Liver (tissue), 9 donors: ENCODE results near the gene RNF212. TPM values are rescaled to one million over a fixed set of nuclear protein-coding genes. Genes with fewer than 3 reads are reported as not detected.

ENCODE experiments used
- DNase-seq: peaks from one replicate; pipeline ENCODE4 v3.0.0-alpha.2; 2017; ENCODE audit warnings: low spot score
- H3K27ac ChIP-seq, 2 donors: one replicate each; pipeline ENCODE4 v1.7.0; 2013; ENCODE audit warnings: inconsistent platforms in 2 of 2, low read length in 2 of 2, control low read depth in 1 of 2, low read depth in 1 of 2, mild to moderate bottlenecking in 1 of 2
- H3K27me3 ChIP-seq, 4 donors: one replicate each; pipeline versions ENCODE4 v1.6.1 to v1.7.0; 2013; ENCODE audit warnings: low read length in 3 of 4, inconsistent platforms in 1 of 4, mild to moderate bottlenecking in 1 of 4, moderate library complexity in 1 of 4; ENCODE audit not compliant: control insufficient read depth in 4 of 4, insufficient read depth in 4 of 4
- H3K36me3 ChIP-seq, 4 donors: one replicate each; pipeline versions ENCODE4 v1.6.1 to v1.7.0; 2013; ENCODE audit warnings: low read length in 3 of 4, mild to moderate bottlenecking in 3 of 4, low read depth in 1 of 4, moderate library complexity in 1 of 4; ENCODE audit not compliant: control insufficient read depth in 4 of 4, insufficient read depth in 3 of 4
- H3K4me1 ChIP-seq, 4 donors: one replicate each; pipeline versions ENCODE4 v1.6.1 to v1.7.0; 2013; ENCODE audit warnings: low read length in 3 of 4, mild to moderate bottlenecking in 3 of 4, moderate library complexity in 1 of 4; ENCODE audit not compliant: control insufficient read depth in 4 of 4, insufficient read depth in 4 of 4
- H3K4me3 ChIP-seq, 3 donors: one replicate each; pipeline versions ENCODE4 v1.6.1 to v1.7.0; 2013; ENCODE audit warnings: low read length in 3 of 3, control low read depth in 1 of 3, low read depth in 1 of 3, mild to moderate bottlenecking in 1 of 3
- H3K9ac ChIP-seq, 2 donors: one replicate each; pipeline ENCODE4 v1.7.0; 2013; ENCODE audit warnings: low read length in 2 of 2, mild to moderate bottlenecking in 2 of 2, moderate library complexity in 2 of 2, control low read depth in 1 of 2, low read depth in 1 of 2
- H3K9me3 ChIP-seq, 4 donors: one replicate each; pipeline versions ENCODE4 v1.6.1 to v1.7.0; 2013; ENCODE audit warnings: low read length in 3 of 4; ENCODE audit not compliant: control insufficient read depth in 4 of 4
- ATF3 ChIP-seq: IDR thresholded peaks from 2 replicates; pipeline ENCODE4 v1.6.1; 2016; ENCODE audit warnings: antibody characterized with exemption
- CTCF ChIP-seq: fragments of 150-350 bp; IDR thresholded peaks from 2 replicates; pipeline ENCODE4 v1.5.1; 2017; ENCODE audit warnings: improper control_type of control experiment, low read depth, low read length; ENCODE audit not compliant: missing input control
- EGR1 ChIP-seq, 2 donors: IDR thresholded peaks; 2 replicates each; pipeline ENCODE4 v1.6.1; 2016 to 2018; ENCODE audit warnings: antibody characterized with exemption in 2 of 2, low read depth in 2 of 2
- FOXA1 ChIP-seq: IDR thresholded peaks from 2 replicates; pipeline ENCODE4 v1.6.1; 2016; ENCODE audit warnings: antibody characterized with exemption
- FOXA2 ChIP-seq: IDR thresholded peaks from 2 replicates; pipeline ENCODE4 v1.6.1; 2016; ENCODE audit warnings: antibody characterized with exemption
- GABPA ChIP-seq, 2 donors: IDR thresholded peaks in 1 of 2; conservative IDR thresholded peaks in 1 of 2; 2 replicates each; pipeline ENCODE4 v1.6.1; 2016; ENCODE audit warnings: antibody characterized with exemption in 2 of 2, mild to moderate bottlenecking in 1 of 2, moderate library complexity in 1 of 2
- HNF4A ChIP-seq, 2 donors: conservative IDR thresholded peaks; 2 replicates each; pipeline ENCODE4 v1.6.1; 2016; ENCODE audit warnings: antibody characterized with exemption in 2 of 2, mild to moderate bottlenecking in 2 of 2
- HNF4G ChIP-seq: IDR thresholded peaks from 2 replicates; pipeline ENCODE4 v1.6.1; 2016; ENCODE audit warnings: antibody characterized with exemption
- JUND ChIP-seq, 2 donors: IDR thresholded peaks; 2 replicates each; pipeline ENCODE4 v1.6.1; 2016; ENCODE audit warnings: antibody characterized with exemption in 2 of 2
- NR2F2 ChIP-seq: IDR thresholded peaks from 2 replicates; pipeline ENCODE4 v1.6.1; 2016; ENCODE audit warnings: antibody characterized with exemption
- RAD21 ChIP-seq, 2 donors: IDR thresholded peaks; 2 replicates each; pipeline ENCODE4 v1.6.1; 2016; ENCODE audit warnings: antibody characterized with exemption in 2 of 2, mild to moderate bottlenecking in 2 of 2
- REST ChIP-seq: IDR thresholded peaks from 2 replicates; pipeline ENCODE4 v1.6.1; 2016; ENCODE audit warnings: antibody characterized with exemption, mild to moderate bottlenecking
- RXRA ChIP-seq, 2 donors: IDR thresholded peaks; 2 replicates each; pipeline ENCODE4 v1.6.1; 2017 to 2018; ENCODE audit warnings: antibody characterized with exemption in 2 of 2, mild to moderate bottlenecking in 1 of 2
- SP1 ChIP-seq: IDR thresholded peaks from 2 replicates; pipeline ENCODE4 v1.6.1; 2018; ENCODE audit warnings: antibody characterized with exemption, mild to moderate bottlenecking
- TAF1 ChIP-seq: conservative IDR thresholded peaks from 2 replicates; pipeline ENCODE4 v1.6.1; 2016; ENCODE audit warnings: antibody characterized with exemption, mild to moderate bottlenecking
- YY1 ChIP-seq: IDR thresholded peaks from 2 replicates; pipeline ENCODE4 v1.6.1; 2016; ENCODE audit warnings: antibody characterized with exemption, mild to moderate bottlenecking
- WGBS: extraction: QIAGEN DNeasy Blood & Tissue Kit; methylation state at CpG from one replicate; pipeline ENCODE4 v1.1.7; 2013; 5-methylcytosine and 5-hydroxymethylcytosine counted together
- polyA plus RNA-seq, 2 donors: library from polyadenylated mRNA; stranded (reverse) in 1 of 2; unstranded in 1 of 2; fragments of 200-250 nt in 1 of 2; fragments of >200 nt in 1 of 2; fragmentation: Nextera tagmentation in 1 of 2; extraction: Ambion mirVana in 1 of 2; gene quantifications; one replicate each; pipeline versions ENCODE4 v1.2.1 to v1.2.3, GENCODE V29; 2013 to 2015
- total RNA-seq, 2 donors: library from RNA; depleted of rRNA; stranded (reverse); fragments of >200 nt; gene quantifications; one replicate each; pipeline ENCODE4 v1.2.3, GENCODE V29; 2014
- TF ChIP-seq, protein P1 (sequence below): IDR thresholded peaks from 2 replicates; pipeline ENCODE4 v1.6.1; 2016; ENCODE audit warnings: antibody characterized with exemption
- TF ChIP-seq, protein P2 (sequence below): IDR thresholded peaks from 2 replicates; pipeline ENCODE4 v1.6.1; 2016; ENCODE audit warnings: antibody characterized with exemption
- donor health status: healthy.
- donor health status: healthy.
- donor health status: healthy.
- donor health status: healthy.
- donor health status: healthy.

Gene RNF212
- total and polyA plus RNA-seq, 4 donors: 0.32 to 0.47 (median 0.38) TPM; not detected in 1

DNA sequence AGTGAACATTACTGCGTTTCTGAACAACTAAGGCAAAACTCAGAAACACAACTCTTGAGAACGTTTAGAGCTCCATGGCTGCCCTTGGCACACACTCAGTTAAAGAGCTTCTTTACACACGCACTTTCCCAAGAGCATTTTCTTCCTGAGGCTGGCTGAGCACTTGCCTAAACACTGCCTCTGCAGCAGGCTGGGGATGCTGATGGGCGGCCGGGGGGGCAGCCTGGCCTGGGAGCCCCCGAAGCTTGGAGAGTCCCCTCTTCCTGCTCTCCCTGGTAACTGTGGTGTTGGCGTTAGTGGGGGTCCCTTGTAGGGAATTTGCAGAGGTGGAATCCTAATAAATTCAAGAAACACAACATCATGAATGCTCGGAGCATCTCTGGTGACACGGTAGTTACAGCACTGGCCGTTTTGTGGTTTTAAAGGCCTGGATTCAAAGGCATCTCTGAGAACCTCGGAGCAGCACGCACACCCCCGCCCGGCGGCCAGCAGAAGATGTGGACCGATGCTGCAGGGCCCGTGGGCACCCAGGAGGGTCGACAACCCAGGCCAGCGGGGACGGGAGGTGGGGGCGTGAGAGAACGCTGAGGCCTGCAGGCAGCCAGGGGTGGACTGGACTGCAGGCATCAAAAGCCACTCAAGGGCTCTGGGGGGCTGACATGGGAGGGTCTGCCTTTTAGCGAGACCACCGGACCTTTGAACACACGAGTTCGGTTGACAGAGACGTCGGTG is 56.5 kb downstream of the RNF212 start:
- TF ChIP-seq, protein P1, sequence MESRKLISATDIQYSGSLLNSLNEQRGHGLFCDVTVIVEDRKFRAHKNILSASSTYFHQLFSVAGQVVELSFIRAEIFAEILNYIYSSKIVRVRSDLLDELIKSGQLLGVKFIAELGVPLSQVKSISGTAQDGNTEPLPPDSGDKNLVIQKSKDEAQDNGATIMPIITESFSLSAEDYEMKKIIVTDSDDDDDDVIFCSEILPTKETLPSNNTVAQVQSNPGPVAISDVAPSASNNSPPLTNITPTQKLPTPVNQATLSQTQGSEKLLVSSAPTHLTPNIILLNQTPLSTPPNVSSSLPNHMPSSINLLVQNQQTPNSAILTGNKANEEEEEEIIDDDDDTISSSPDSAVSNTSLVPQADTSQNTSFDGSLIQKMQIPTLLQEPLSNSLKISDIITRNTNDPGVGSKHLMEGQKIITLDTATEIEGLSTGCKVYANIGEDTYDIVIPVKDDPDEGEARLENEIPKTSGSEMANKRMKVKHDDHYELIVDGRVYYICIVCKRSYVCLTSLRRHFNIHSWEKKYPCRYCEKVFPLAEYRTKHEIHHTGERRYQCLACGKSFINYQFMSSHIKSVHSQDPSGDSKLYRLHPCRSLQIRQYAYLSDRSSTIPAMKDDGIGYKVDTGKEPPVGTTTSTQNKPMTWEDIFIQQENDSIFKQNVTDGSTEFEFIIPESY: no peak
- no peak for TF ChIP-seq TAF1
- no peak for TF ChIP-seq ATF3
- TF ChIP-seq RAD21 (IDR thresholded peaks at IDR 0.05): no peak
- no peak for TF ChIP-seq GABPA (IDR thresholded peaks at IDR 0.05 in 1 of 2, conservative IDR thresholded peaks at IDR 0.05 in 1 of 2)
- TF ChIP-seq SP1: no peak
- TF ChIP-seq HNF4G: no peak
- no peak for TF ChIP-seq HNF4A (conservative IDR thresholded peaks at IDR 0.05)
- TF ChIP-seq CTCF: no peak
- TF ChIP-seq REST: no peak
- TF ChIP-seq, protein P2, sequence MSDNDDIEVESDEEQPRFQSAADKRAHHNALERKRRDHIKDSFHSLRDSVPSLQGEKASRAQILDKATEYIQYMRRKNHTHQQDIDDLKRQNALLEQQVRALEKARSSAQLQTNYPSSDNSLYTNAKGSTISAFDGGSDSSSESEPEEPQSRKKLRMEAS: no peak
- no peak for TF ChIP-seq JUND (IDR thresholded peaks at IDR 0.05)
- no peak for TF ChIP-seq FOXA2
- TF ChIP-seq EGR1 (IDR thresholded peaks at IDR 0.05; ENCODE audit: low read depth in 2 of 2): no peak
- TF ChIP-seq FOXA1: no peak
- no peak for TF ChIP-seq YY1
- no peak for TF ChIP-seq NR2F2
- TF ChIP-seq RXRA (IDR thresholded peaks at IDR 0.05): no peak
- H3K36me3 ChIP-seq: no peaks in the 10 kb centered on the region
- 81% methylated on average over 28 of the region's 28 CpGs for WGBS
- no peaks in the 10 kb centered on the region for H3K9me3 ChIP-seq
- peaks cover 0 to 14% (median 6%) of the 10 kb centered on the region in 4 donors for H3K27me3 ChIP-seq
- no peak overlapping the region for H3K4me3 ChIP-seq
- no peaks in the 10 kb centered on the region for H3K4me1 ChIP-seq
- DNase-seq: no peak
- no peak overlapping the region for H3K9ac ChIP-seq
- no peak overlapping the region for H3K27ac ChIP-seq
